ENCODE data around the gene FGD3. TPM values are rescaled to one million over a fixed set of nuclear protein-coding genes. Genes with fewer than 3 reads are reported as not detected.

Gene FGD3
- total and polyA plus RNA-seq, 4 donors, result 1.6 to 6.2 (median 3.6) TPM

DNA sequence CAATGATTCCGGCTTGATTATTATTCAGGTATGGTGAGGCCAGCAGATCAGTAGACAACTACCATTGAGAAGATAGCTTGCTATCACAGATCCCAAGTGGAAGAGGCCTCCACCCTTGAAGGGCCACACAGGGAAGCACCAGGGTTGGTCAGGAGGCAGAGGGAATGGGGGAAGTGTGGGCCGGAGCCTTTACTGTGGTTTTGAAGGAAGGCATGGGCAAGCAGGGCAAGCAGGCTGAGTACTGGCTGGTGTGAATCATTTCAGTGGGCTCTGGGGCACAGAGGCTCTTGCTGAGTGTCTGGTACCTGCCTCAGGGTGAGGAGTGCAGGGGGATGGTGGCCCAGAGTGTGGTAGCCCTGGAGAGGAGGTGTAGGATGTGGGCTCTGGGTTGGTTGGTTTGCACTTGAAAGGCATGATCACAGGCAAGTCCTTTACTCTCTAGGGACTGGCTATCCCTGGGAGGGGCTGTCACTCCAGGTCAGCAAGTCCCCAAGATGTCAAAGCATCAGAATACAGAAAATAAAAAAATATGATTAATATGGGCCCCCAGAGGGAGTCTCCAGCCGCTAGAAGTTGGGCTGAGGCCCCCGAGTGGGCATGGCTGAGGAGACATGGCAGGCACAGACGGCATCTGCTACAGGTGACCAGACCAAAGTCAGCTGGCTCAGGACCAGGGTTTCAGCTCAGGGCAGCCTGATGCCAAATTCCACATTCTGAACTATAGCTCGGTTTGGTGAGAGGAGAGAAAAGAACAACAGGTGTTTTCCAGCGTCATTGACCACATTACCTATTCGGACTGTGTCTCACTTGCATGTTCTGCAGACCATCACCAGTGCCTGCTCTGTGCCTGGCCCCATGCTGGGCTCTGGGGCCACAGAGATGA is 101.5 kb downstream of the FGD3 start:
- 55% methylated on average over 8 of the region's 8 CpGs for WGBS
- Histone ChIP-seq H3K36me3 (ENCODE audit: control insufficient read depth in 4 of 4, insufficient read depth in 3 of 4, low read depth in 1 of 4, low read length in 3 of 4) (no peaks in the 10 kb centered on the region), H3K9me3 (ENCODE audit: control insufficient read depth in 4 of 4, low read length in 3 of 4) (no peaks in the 10 kb centered on the region), H3K27ac (ENCODE audit: low read depth in 1 of 2, low read length in 2 of 2) (peak overlapping the region; percentile 75 to 78), H3K4me3 (ENCODE audit: low read depth in 1 of 3, low read length in 3 of 3) (no peak overlapping the region), H3K27me3 (ENCODE audit: control insufficient read depth in 4 of 4, insufficient read depth in 4 of 4, low read length in 3 of 4) (no peaks in the 10 kb centered on the region), H3K4me1 (ENCODE audit: control insufficient read depth in 4 of 4, insufficient read depth in 4 of 4, low read length in 3 of 4) (peaks cover 0 to 18% (median 16%) of the 10 kb centered on the region in 4 donors), H3K9ac (ENCODE audit: low read depth in 1 of 2, low read length in 2 of 2) (no peak overlapping the region)
- no peak for DNase-seq (ENCODE audit: low spot score)
- TF ChIP-seq, protein P1, sequence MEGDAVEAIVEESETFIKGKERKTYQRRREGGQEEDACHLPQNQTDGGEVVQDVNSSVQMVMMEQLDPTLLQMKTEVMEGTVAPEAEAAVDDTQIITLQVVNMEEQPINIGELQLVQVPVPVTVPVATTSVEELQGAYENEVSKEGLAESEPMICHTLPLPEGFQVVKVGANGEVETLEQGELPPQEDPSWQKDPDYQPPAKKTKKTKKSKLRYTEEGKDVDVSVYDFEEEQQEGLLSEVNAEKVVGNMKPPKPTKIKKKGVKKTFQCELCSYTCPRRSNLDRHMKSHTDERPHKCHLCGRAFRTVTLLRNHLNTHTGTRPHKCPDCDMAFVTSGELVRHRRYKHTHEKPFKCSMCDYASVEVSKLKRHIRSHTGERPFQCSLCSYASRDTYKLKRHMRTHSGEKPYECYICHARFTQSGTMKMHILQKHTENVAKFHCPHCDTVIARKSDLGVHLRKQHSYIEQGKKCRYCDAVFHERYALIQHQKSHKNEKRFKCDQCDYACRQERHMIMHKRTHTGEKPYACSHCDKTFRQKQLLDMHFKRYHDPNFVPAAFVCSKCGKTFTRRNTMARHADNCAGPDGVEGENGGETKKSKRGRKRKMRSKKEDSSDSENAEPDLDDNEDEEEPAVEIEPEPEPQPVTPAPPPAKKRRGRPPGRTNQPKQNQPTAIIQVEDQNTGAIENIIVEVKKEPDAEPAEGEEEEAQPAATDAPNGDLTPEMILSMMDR (IDR thresholded peaks at IDR 0.05; ENCODE audit: low read depth, low read length, missing input control), result no peak
- peak; percentile 40 for TF ChIP-seq YY1 (IDR thresholded peaks at IDR 0.05)
- TF ChIP-seq HNF4A (conservative IDR thresholded peaks at IDR 0.05), result peak in 1 of 2 donors; percentile 38

- WGBS, result 31% methylated on average over 4 of the region's 4 CpGs
- Histone ChIP-seq H3K9me3 (ENCODE audit: control insufficient read depth in 4 of 4, low read length in 3 of 4) (no peaks in the 10 kb centered on the region), H3K9ac (ENCODE audit: low read depth in 1 of 2, low read length in 2 of 2) (no peak overlapping the region), H3K4me3 (ENCODE audit: low read depth in 1 of 3, low read length in 3 of 3) (no peak overlapping the region), H3K4me1 (ENCODE audit: control insufficient read depth in 4 of 4, insufficient read depth in 4 of 4, low read length in 3 of 4) (peaks cover 0 to 18% (median 16%) of the 10 kb centered on the region in 4 donors), H3K36me3 (ENCODE audit: control insufficient read depth in 4 of 4, insufficient read depth in 3 of 4, low read depth in 1 of 4, low read length in 3 of 4) (no peaks in the 10 kb centered on the region), H3K27me3 (ENCODE audit: control insufficient read depth in 4 of 4, insufficient read depth in 4 of 4, low read length in 3 of 4) (no peaks in the 10 kb centered on the region), H3K27ac (ENCODE audit: low read depth in 1 of 2, low read length in 2 of 2) (peak overlapping the region; percentile 75 to 78)
- DNase-seq (ENCODE audit: low spot score), result no peak
- peak in 1 of 2 donors; percentile 36 for TF ChIP-seq EGR1 (IDR thresholded peaks at IDR 0.05; ENCODE audit: low read depth in 2 of 2)
- TF ChIP-seq ATF3 (IDR thresholded peaks at IDR 0.05), result no peak
- no peak for TF ChIP-seq TAF1 (conservative IDR thresholded peaks at IDR 0.05)
- peak; percentile 95 for TF ChIP-seq HNF4G (IDR thresholded peaks at IDR 0.05)
- TF ChIP-seq YY1 (IDR thresholded peaks at IDR 0.05), result no peak
- no peak for TF ChIP-seq FOXA1 (IDR thresholded peaks at IDR 0.05)
- peak; percentile 90 for TF ChIP-seq HNF4A (conservative IDR thresholded peaks at IDR 0.05)
- no peak for TF ChIP-seq NR2F2 (IDR thresholded peaks at IDR 0.05)
- TF ChIP-seq, protein P2, sequence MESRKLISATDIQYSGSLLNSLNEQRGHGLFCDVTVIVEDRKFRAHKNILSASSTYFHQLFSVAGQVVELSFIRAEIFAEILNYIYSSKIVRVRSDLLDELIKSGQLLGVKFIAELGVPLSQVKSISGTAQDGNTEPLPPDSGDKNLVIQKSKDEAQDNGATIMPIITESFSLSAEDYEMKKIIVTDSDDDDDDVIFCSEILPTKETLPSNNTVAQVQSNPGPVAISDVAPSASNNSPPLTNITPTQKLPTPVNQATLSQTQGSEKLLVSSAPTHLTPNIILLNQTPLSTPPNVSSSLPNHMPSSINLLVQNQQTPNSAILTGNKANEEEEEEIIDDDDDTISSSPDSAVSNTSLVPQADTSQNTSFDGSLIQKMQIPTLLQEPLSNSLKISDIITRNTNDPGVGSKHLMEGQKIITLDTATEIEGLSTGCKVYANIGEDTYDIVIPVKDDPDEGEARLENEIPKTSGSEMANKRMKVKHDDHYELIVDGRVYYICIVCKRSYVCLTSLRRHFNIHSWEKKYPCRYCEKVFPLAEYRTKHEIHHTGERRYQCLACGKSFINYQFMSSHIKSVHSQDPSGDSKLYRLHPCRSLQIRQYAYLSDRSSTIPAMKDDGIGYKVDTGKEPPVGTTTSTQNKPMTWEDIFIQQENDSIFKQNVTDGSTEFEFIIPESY (IDR thresholded peaks at IDR 0.05), result no peak
- TF ChIP-seq SP1 (IDR thresholded peaks at IDR 0.05), result peak; percentile 98
- TF ChIP-seq RAD21 (IDR thresholded peaks at IDR 0.05), result peak; percentile 15 to 54
- peak in 1 of 2 donors; percentile 40 for TF ChIP-seq JUND (IDR thresholded peaks at IDR 0.05)
- TF ChIP-seq, protein P3, sequence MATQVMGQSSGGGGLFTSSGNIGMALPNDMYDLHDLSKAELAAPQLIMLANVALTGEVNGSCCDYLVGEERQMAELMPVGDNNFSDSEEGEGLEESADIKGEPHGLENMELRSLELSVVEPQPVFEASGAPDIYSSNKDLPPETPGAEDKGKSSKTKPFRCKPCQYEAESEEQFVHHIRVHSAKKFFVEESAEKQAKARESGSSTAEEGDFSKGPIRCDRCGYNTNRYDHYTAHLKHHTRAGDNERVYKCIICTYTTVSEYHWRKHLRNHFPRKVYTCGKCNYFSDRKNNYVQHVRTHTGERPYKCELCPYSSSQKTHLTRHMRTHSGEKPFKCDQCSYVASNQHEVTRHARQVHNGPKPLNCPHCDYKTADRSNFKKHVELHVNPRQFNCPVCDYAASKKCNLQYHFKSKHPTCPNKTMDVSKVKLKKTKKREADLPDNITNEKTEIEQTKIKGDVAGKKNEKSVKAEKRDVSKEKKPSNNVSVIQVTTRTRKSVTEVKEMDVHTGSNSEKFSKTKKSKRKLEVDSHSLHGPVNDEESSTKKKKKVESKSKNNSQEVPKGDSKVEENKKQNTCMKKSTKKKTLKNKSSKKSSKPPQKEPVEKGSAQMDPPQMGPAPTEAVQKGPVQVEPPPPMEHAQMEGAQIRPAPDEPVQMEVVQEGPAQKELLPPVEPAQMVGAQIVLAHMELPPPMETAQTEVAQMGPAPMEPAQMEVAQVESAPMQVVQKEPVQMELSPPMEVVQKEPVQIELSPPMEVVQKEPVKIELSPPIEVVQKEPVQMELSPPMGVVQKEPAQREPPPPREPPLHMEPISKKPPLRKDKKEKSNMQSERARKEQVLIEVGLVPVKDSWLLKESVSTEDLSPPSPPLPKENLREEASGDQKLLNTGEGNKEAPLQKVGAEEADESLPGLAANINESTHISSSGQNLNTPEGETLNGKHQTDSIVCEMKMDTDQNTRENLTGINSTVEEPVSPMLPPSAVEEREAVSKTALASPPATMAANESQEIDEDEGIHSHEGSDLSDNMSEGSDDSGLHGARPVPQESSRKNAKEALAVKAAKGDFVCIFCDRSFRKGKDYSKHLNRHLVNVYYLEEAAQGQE (IDR thresholded peaks at IDR 0.05), result peak; percentile 62
- TF ChIP-seq FOXA2 (IDR thresholded peaks at IDR 0.05), result no peak
- TF ChIP-seq RXRA (IDR thresholded peaks at IDR 0.05), result peak; percentile 53 to 75
- TF ChIP-seq, protein P1 (IDR thresholded peaks at IDR 0.05; ENCODE audit: low read depth, low read length, missing input control), result no peak
- no peak for TF ChIP-seq GABPA (IDR thresholded peaks at IDR 0.05 in 1 of 2, conservative IDR thresholded peaks at IDR 0.05 in 1 of 2)
- TF ChIP-seq, protein P4, sequence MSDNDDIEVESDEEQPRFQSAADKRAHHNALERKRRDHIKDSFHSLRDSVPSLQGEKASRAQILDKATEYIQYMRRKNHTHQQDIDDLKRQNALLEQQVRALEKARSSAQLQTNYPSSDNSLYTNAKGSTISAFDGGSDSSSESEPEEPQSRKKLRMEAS (IDR thresholded peaks at IDR 0.05), result peak; percentile 65
Measured at GRCh38 chr9:93049491-93049890, 102.2 kb downstream of the FGD3 start.

Measured in liver (tissue), 9 donors.